C4-2B (cell line): ENCODE measurements around the gene IRX4.

ENCODE experiments used
- H3K27ac ChIP-seq: fragments of 450-650 bp; 2 replicates; pipeline ENCODE4 v1.5.1; 2017
- CTCF ChIP-seq: fragments of 450-650 bp; conservative IDR thresholded peaks from 2 replicates; pipeline ENCODE4 v1.5.1; 2017; ENCODE audit warnings: mild to moderate bottlenecking
- ZFX ChIP-seq: fragments of 450-650 bp; IDR thresholded peaks from 2 replicates; pipeline ENCODE4 v1.6.1; 2017

IRX4 gene

GRCh38 chr5:1831677-1832313 is 50.9 kb downstream of the IRX4 start:
- no peak overlapping the region for H3K27ac ChIP-seq
- TF ChIP-seq CTCF: no peak
- TF ChIP-seq ZFX: no peak

- H3K27ac ChIP-seq: no peak overlapping the region
- TF ChIP-seq ZFX: no peak
- no peak for TF ChIP-seq CTCF
Measured at GRCh38 chr5:1831257-1831656, 51.5 kb downstream of the IRX4 start.

GRCh38 chr5:1830571-1831228 is 52.0 kb downstream of the IRX4 start:
- no peak overlapping the region for H3K27ac ChIP-seq
- TF ChIP-seq ZFX (no peak), CTCF (no peak)

GRCh38 chr5:1827886-1828397 is 54.8 kb downstream of the IRX4 start:
- TF ChIP-seq ZFX (no peak), CTCF (no peak)
- no peak overlapping the region for H3K27ac ChIP-seq
